Hepatocyte (in vitro differentiated cells): ENCODE measurements around the gene CYSTM1. TPM values are rescaled to one million over a fixed set of nuclear protein-coding genes. Genes with fewer than 3 reads are reported as not detected.

Experiments used
- DNase-seq: peaks from one replicate; pipeline ENCODE4 v3.0.0-alpha.2; 2016; ENCODE audit warnings: low spot score
- H2AFZ ChIP-seq: fragments of 200-600 bp; sonication (generic); 2 replicates; pipeline ENCODE4 v1.6.0; 2016; ENCODE audit warnings: antibody characterized with exemption, mild to moderate bottlenecking
- H3K27ac ChIP-seq: fragments of 200-600 bp; sonication (generic); 2 replicates; pipeline ENCODE4 v1.5.1; 2016; ENCODE audit warnings: mild to moderate bottlenecking
- H3K27me3 ChIP-seq: fragments of 200-600 bp; sonication (generic); 2 replicates; pipeline ENCODE4 v1.6.1; 2016
- H3K36me3 ChIP-seq: fragments of 200-600 bp; sonication (generic); replicated peaks from 2 replicates; pipeline ENCODE4 v1.5.1; 2016; ENCODE audit warnings: low read depth; ENCODE audit not compliant: insufficient read depth
- H3K4me1 ChIP-seq: fragments of 200-600 bp; sonication (generic); 2 replicates; pipeline ENCODE4 v1.5.1; 2016; ENCODE audit warnings: mild to moderate bottlenecking, moderate library complexity; ENCODE audit not compliant: insufficient read depth
- H3K4me2 ChIP-seq: fragments of 200-600 bp; sonication (generic); 2 replicates; pipeline ENCODE4 v1.6.0; 2016
- H3K4me3 ChIP-seq: fragments of 200-600 bp; sonication (generic); 2 replicates; pipeline ENCODE4 v1.5.1; 2016; ENCODE audit warnings: mild to moderate bottlenecking
- H3K79me2 ChIP-seq: fragments of 200-600 bp; sonication (generic); 2 replicates; pipeline ENCODE4 v1.6.0; 2017; ENCODE audit warnings: mild to moderate bottlenecking
- H3K9me2 ChIP-seq: fragments of 200-600 bp; sonication (generic); replicated peaks from 2 replicates; pipeline ENCODE4 v1.6.0; 2017; ENCODE audit warnings: mild to moderate bottlenecking; ENCODE audit not compliant: insufficient read depth
- H3K9me3 ChIP-seq: fragments of 200-600 bp; sonication (generic); 2 replicates; pipeline ENCODE4 v1.5.1; 2016; ENCODE audit warnings: low read depth, mild to moderate bottlenecking
- H4K20me1 ChIP-seq: fragments of 200-600 bp; sonication (generic); 2 replicates; pipeline ENCODE4 v1.6.0; 2016; ENCODE audit warnings: mild to moderate bottlenecking; ENCODE audit not compliant: insufficient read depth, poor library complexity, severe bottlenecking
- EZH2 ChIP-seq: fragments of 200-600 bp; sonication (generic); IDR thresholded peaks from 2 replicates; pipeline ENCODE4 v1.6.1; 2016; ENCODE audit warnings: antibody characterized with exemption, mild to moderate bottlenecking, borderline replicate concordance
- EZH2phosphoT487 ChIP-seq: fragments of 200-600 bp; sonication (generic); IDR thresholded peaks from one replicate; pipeline ENCODE4 v1.6.1; 2018; ENCODE audit warnings: antibody characterized with exemption, mild to moderate bottlenecking, low read depth, moderate library complexity; ENCODE audit not compliant: unreplicated experiment, severe bottlenecking
- WGBS: methylation state at CpG from one replicate; pipeline ENCODE4 v1.1.6; 2016; ENCODE audit warnings: low lambda C conversion rate; ENCODE audit errors: missing lambda C conversion rate; 5-methylcytosine and 5-hydroxymethylcytosine counted together
- polyA plus RNA-seq: library from polyadenylated mRNA; unstranded; fragments of >200 nt; fragmentation: Nextera tagmentation; extraction: Ambion mirVana; gene quantifications from 2 replicates; pipeline ENCODE4 v1.2.1, GENCODE V29; 2016
- total RNA-seq: library from RNA; depleted of rRNA; stranded (reverse); fragments of >200 nt; gene quantifications from 2 replicates; pipeline ENCODE4 v1.2.3, GENCODE V29; 2014
- TF ChIP-seq, protein P1 (sequence below): fragments of 200-600 bp; sonication (generic); IDR thresholded peaks from 2 replicates; pipeline ENCODE4 v1.5.1; 2016; ENCODE audit warnings: antibody characterized with exemption, mild to moderate bottlenecking; ENCODE audit not compliant: poor library complexity

CYSTM1 gene
- total and polyA plus RNA-seq, 2 experiments from 2014 or later: 111 to 262 TPM

DNA sequence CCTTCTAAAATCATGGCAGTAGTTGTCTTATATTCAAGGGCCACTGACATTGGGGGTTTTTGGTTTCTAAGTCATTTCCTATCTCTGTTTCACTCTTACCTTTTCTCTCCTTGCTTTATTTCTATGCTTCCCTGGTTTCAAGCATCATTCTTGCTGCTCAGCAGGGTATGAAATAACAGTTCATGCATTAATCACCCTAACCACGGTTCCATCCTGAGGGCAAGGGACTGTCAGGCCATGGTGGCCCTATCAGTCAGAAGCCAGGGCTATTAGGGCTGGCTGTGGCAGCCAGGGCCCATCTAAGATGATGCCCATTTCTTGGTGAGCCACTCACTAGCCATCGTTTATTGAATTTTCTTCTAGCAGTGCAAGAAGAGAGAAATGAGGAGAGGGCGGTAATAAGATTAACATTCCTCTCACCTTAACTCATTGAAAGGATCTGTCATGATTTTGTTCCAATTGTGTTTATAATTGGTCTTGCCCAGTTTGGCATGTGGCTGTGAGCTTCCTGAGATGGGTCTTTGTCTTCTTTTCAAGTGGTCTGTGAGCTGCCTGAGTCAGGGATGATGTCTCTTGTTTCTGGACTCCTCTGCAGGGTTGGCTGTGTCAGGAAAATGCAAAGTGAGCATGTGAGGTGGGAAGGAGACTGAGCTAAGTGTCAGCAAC is 45.2 kb downstream of the CYSTM1 start:
- Histone ChIP-seq H3K36me3 (no peaks in the 10 kb centered on the region), H3K27me3 (no peaks in the 10 kb centered on the region), H3K4me2 (peak overlapping the region; percentile 28), H3K79me2 (peaks cover 18% of the 10 kb centered on the region), H2AFZ (no peak overlapping the region), H3K4me3 (no peak overlapping the region), H3K9me2 (no peaks in the 10 kb centered on the region), H4K20me1 (no peaks in the 10 kb centered on the region), H3K9me3 (no peaks in the 10 kb centered on the region), H3K4me1 (peaks cover 74% of the 10 kb centered on the region), H3K27ac (peak overlapping the region; percentile 85)
- DNase-seq: no peak
- TF ChIP-seq EZH2: no peak
- 78% methylated on average over 3 of the region's 3 CpGs for WGBS

DNA sequence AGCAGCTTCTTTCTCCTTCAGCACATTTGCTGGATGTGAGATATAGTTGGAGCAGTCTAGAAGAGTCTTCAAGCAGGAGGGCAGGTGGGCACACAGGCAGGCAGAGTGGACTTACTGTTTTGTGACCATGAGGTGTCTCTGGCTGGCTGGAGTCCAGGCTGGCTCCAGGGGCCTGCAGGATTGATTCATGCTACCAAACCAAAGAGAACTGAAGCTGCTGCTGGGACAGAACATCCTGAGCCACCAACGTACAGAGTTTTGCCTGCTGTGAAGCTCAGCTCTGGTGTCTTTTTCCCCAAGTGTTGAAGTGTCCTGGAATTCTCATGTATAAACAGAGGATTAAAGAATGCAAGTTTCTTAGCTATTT is 45.7 kb downstream of the CYSTM1 start:
- WGBS: 54% methylated on average over 1 of the region's 1 CpG
- no peak for DNase-seq
- Histone ChIP-seq H3K79me2 (peaks cover 22% of the 10 kb centered on the region), H3K27ac (peak overlapping the region; percentile 85), H4K20me1 (no peaks in the 10 kb centered on the region), H3K36me3 (no peaks in the 10 kb centered on the region), H3K9me2 (no peaks in the 10 kb centered on the region), H3K9me3 (no peaks in the 10 kb centered on the region), H2AFZ (no peak overlapping the region), H3K27me3 (no peaks in the 10 kb centered on the region), H3K4me3 (no peak overlapping the region), H3K4me2 (peak overlapping the region; percentile 28), H3K4me1 (peaks cover 70% of the 10 kb centered on the region)
- TF ChIP-seq, protein P1, sequence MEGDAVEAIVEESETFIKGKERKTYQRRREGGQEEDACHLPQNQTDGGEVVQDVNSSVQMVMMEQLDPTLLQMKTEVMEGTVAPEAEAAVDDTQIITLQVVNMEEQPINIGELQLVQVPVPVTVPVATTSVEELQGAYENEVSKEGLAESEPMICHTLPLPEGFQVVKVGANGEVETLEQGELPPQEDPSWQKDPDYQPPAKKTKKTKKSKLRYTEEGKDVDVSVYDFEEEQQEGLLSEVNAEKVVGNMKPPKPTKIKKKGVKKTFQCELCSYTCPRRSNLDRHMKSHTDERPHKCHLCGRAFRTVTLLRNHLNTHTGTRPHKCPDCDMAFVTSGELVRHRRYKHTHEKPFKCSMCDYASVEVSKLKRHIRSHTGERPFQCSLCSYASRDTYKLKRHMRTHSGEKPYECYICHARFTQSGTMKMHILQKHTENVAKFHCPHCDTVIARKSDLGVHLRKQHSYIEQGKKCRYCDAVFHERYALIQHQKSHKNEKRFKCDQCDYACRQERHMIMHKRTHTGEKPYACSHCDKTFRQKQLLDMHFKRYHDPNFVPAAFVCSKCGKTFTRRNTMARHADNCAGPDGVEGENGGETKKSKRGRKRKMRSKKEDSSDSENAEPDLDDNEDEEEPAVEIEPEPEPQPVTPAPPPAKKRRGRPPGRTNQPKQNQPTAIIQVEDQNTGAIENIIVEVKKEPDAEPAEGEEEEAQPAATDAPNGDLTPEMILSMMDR: no peak
- TF ChIP-seq EZH2phosphoT487: no peak
- no peak for TF ChIP-seq EZH2

DNA sequence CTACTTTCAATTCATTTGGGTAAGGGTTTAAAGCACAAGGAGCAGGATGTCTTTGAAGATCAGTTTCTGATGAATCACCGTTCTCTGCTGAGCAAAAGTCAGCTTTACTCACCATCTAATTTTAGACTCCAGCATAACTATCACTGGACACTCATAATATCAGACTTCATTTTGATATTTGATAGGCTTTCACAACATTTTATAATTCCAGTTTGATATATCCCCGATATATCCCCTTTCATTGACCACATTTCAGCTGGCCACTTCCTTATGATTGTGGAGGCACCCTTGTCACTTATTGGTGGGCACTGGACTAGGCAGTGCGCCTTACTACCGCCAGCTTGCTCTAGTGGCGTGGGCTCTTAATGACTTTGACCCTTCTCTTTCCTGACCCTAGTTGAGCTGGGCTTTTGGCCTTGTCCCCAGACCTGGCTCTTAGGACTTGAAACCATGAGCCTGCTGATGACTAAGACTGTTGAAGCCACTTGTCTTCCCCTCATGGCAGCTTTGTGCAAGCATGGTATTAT is 46.8 kb downstream of the CYSTM1 start:
- Histone ChIP-seq H3K27me3 (no peaks in the 10 kb centered on the region), H3K27ac (peak overlapping the region; percentile 85), H3K36me3 (no peaks in the 10 kb centered on the region), H3K4me3 (no peak overlapping the region), H3K79me2 (peaks cover 30% of the 10 kb centered on the region), H3K4me1 (peaks cover 62% of the 10 kb centered on the region), H3K9me2 (no peaks in the 10 kb centered on the region), H2AFZ (no peak overlapping the region), H3K9me3 (no peaks in the 10 kb centered on the region), H4K20me1 (no peaks in the 10 kb centered on the region), H3K4me2 (peak overlapping the region; percentile 20)
- TF ChIP-seq EZH2phosphoT487 (no peak), EZH2 (no peak)
- TF ChIP-seq, protein P1: no peak
- 88% methylated on average over 5 of the region's 5 CpGs for WGBS
- no peak for DNase-seq

DNA sequence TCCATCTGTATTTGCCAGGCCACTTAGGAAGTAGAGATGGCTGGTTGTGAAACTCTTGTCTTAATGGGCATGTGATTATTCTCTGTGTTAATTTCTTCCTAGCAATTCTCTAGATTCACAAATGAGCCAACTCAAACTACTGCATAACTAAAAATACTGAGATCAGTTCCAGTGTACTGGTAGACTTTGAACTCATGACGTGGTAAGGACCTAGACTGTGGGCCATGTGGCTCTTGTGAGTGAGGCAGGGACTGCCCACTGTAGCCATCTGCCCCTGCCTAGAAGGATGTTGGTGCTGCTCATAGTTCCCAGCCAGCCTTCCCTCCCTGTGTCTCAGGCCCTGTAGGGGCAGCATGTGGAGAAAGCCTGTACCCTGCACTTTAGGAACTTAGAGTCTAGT is 47.4 kb downstream of the CYSTM1 start:
- Histone ChIP-seq H3K79me2 (peaks cover 37% of the 10 kb centered on the region), H4K20me1 (no peaks in the 10 kb centered on the region), H3K9me2 (no peaks in the 10 kb centered on the region), H3K27ac (peak overlapping the region; percentile 85), H3K4me2 (no peak overlapping the region), H3K4me1 (peaks cover 55% of the 10 kb centered on the region), H3K27me3 (no peaks in the 10 kb centered on the region), H3K9me3 (no peaks in the 10 kb centered on the region), H3K36me3 (no peaks in the 10 kb centered on the region), H3K4me3 (no peak overlapping the region), H2AFZ (no peak overlapping the region)
- TF ChIP-seq EZH2phosphoT487 (no peak), EZH2 (no peak)
- TF ChIP-seq, protein P1: no peak
- no peak for DNase-seq
- WGBS: 65% methylated on average over 1 of the region's 1 CpG
